ENCODE measurements around the gene HUS1B.

DNA sequence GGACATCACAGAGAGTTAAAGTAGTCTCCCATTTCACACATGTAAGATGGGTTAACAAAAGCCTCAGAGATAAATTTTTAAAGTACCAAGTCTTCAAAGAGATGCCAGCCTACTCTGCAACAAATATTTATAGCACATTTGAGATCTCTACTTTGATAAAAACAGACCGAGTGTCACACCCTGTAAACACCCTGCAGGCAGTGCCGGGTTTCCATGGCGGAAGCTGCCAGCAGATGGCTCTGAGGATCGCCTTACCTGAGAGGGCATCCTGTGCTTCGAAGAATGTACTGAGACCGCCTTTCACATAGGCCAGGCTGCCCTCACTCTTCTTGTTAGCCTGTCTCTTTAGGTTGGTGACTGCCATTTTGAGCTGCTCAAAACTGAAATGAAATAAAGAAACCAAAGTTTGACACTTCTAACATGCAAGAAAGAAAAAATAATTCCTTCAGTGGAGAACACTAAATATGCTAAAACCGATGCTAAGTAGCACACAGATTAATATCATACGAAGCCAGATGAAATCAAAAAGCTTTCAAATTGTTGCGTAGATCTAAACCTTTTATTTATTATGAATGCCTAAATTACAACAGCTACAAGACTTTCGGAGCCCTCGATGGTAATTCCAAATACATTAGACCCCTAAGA is 39.3 kb downstream of the HUS1B start:
- TF ChIP-seq, protein P1, sequence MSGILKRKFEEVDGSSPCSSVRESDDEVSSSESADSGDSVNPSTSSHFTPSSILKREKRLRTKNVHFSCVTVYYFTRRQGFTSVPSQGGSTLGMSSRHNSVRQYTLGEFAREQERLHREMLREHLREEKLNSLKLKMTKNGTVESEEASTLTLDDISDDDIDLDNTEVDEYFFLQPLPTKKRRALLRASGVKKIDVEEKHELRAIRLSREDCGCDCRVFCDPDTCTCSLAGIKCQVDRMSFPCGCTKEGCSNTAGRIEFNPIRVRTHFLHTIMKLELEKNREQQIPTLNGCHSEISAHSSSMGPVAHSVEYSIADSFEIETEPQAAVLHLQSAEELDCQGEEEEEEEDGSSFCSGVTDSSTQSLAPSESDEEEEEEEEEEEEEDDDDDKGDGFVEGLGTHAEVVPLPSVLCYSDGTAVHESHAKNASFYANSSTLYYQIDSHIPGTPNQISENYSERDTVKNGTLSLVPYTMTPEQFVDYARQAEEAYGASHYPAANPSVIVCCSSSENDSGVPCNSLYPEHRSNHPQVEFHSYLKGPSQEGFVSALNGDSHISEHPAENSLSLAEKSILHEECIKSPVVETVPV (CRISPR knock-in tag; IDR thresholded peaks at IDR 0.05) = no peak
- TF ChIP-seq, protein P2, sequence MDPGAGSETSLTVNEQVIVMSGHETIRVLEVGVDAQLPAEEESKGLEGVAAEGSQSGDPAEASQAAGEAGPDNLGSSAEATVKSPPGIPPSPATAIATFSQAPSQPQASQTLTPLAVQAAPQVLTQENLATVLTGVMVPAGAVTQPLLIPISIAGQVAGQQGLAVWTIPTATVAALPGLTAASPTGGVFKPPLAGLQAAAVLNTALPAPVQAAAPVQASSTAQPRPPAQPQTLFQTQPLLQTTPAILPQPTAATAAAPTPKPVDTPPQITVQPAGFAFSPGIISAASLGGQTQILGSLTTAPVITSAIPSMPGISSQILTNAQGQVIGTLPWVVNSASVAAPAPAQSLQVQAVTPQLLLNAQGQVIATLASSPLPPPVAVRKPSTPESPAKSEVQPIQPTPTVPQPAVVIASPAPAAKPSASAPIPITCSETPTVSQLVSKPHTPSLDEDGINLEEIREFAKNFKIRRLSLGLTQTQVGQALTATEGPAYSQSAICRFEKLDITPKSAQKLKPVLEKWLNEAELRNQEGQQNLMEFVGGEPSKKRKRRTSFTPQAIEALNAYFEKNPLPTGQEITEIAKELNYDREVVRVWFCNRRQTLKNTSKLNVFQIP (CRISPR knock-in tag; IDR thresholded peaks at IDR 0.05; ENCODE audit: borderline replicate concordance, low read depth) = no peak
- TF ChIP-seq CSDC2 (CRISPR knock-in tag; IDR thresholded peaks at IDR 0.05) = no peak

Measured in SK-N-SH treated with all-trans-retinoic acid at 6 μM for 48 hours (cell line).